Transverse colon (tissue), 4 donors: Measurements from ENCODE around the gene CCR5AS.

Experiments
- POLR2A ChIP-seq: fragments of 450-650 bp; IDR thresholded peaks from one replicate; pipeline ENCODE4 v1.6.1; 2016; ENCODE audit warnings: antibody characterized with exemption, mild to moderate bottlenecking, moderate library complexity
- POLR2AphosphoS5 ChIP-seq, 3 donors: sonication (generic); formaldehyde crosslinking; IDR thresholded peaks; one replicate each; pipeline ENCODE4 v1.6.1; 2016; ENCODE audit warnings: antibody characterized with exemption in 3 of 3
- TF ChIP-seq, protein P1 (sequence below), 5 experiments: fragments of 200-600 bp in 3 of 5; fragments of 450-650 bp in 2 of 5; sonication (generic) in 3 of 5; IDR thresholded peaks; 1 replicate in 2 of 5; 2 replicates in 3 of 5; pipeline ENCODE4 v1.5.1; 2016 to 2017; ENCODE audit warnings: antibody characterized with exemption in 5 of 5, inconsistent platforms in 3 of 5, mild to moderate bottlenecking in 2 of 5, moderate library complexity in 1 of 5

DNA sequence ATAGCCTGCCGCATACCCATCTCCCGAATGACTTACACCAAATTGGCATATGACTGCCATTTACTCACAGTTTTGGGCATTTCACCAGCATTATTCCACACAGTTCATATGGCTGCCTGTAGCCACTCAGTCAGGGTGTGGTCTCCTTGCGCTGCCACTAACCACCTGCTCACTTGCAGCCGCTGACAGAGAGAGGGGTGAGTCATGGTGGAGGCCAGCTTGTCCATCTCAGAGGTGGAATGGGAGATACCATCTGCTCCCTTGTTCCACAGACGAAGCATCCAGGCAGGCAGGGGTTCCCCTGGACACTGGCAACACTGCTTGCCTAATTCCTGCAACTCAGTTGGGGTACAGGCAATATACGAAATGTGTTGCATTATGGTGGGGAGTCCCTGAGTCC is 15.8 kb upstream of the CCR5AS start:
- TF ChIP-seq, protein P1, sequence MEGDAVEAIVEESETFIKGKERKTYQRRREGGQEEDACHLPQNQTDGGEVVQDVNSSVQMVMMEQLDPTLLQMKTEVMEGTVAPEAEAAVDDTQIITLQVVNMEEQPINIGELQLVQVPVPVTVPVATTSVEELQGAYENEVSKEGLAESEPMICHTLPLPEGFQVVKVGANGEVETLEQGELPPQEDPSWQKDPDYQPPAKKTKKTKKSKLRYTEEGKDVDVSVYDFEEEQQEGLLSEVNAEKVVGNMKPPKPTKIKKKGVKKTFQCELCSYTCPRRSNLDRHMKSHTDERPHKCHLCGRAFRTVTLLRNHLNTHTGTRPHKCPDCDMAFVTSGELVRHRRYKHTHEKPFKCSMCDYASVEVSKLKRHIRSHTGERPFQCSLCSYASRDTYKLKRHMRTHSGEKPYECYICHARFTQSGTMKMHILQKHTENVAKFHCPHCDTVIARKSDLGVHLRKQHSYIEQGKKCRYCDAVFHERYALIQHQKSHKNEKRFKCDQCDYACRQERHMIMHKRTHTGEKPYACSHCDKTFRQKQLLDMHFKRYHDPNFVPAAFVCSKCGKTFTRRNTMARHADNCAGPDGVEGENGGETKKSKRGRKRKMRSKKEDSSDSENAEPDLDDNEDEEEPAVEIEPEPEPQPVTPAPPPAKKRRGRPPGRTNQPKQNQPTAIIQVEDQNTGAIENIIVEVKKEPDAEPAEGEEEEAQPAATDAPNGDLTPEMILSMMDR (IDR thresholded peaks at IDR 0.05): no peak
- no peak for TF ChIP-seq POLR2A
- peak in 1 of 3 donors; percentile 21 for TF ChIP-seq POLR2AphosphoS5 (IDR thresholded peaks at IDR 0.05)
